Effector CD8-positive, alpha-beta T cell (primary cell): ENCODE results near the gene ASAP3.
A peak's percentile ranks its signal among the peaks of the same experiment; 100 is the strongest.

ENCODE experiments used
- DNase-seq: peaks from one replicate; lab custom pipeline; 2025; lab: John Stamatoyannopoulos, UW

The ASAP3 gene

DNA sequence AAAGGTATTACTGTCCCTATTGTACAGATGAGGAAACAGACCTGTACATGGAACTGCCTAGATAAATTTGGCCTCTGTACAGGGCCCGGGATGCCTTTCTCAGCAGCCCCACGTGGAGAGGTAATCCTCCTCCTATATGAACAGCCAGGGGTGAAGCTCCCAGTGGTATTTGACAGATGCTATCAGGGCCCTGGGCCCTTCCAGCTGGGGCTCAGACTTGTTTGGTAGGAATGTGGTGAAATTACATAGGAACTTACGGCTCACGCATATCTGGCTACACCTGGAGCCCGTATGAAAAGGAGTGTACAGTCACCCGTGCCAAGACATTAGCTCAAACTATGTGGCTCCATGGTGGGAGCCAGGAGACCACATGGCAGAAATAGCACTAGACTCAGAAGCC lies 34.7 kb downstream of the ASAP3 start:
- no peak for DNase-seq

GRCh38 chr1:23448846-23449245 lies 35.1 kb downstream of the ASAP3 start:
- no peak for DNase-seq

GRCh38 chr1:23446661-23447310 lies 37.2 kb downstream of the ASAP3 start:
- DNase-seq = no peak

DNA sequence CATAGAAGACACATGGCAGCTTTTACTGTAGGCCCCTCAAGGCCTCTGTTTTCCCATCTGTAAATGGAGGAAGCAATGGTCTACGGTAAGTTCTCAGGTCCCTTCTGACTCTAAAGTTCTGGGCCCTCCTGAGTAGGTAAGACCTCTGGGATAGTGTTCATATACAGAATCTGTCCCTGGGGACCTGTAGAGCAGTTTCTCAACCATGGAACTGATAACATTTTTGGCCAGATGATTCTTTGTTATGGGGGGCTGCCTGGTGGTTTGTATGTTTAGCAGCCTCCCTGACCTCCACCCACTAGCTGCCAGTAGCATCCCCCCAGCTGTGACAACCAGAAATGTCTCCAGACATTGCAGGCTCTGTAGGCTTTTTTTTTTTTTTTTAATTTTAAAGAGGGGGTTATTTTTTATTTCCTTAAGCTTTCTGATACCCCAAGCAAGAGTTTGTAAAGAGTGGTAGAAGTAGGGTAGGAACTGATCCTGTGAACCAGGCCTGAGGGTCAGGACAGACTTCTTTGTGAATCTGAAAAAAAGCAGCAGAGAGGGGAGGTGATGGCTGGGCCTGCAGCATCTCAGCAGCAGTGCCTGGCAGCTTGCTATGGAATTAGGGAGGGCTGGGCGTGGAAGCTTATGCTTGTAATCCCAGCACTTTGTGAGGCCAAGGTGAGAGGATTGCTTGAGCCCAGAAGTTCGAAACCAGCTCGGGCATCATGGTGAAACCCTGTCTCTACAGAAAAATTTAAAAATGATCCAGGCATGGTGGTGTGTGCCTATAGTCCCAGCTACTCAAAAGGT lies 39.2 kb downstream of the ASAP3 start:
- no peak for DNase-seq

GRCh38 chr1:23444104-23444533 lies 39.9 kb downstream of the ASAP3 start:
- no peak for DNase-seq

DNA sequence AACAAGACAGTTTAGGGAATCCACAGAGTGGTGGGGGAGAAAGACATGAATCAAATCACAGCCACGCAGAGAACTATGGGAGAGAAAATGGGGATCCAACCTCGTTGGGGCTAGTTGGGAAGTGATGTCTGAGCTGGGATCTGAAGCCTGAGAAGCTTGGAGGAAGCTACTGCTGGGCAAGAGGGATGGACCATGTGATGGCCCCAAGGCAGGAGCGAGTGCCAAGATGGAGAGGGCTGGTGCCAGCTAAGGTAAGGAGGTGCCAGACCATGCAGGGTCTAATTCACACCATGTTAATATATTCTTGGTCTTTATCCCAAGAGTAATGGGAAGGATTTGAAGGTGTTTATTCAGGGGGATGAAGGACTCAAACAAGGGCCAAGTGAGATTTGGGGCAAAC lies 41.2 kb downstream of the ASAP3 start:
- DNase-seq = no peak

DNA sequence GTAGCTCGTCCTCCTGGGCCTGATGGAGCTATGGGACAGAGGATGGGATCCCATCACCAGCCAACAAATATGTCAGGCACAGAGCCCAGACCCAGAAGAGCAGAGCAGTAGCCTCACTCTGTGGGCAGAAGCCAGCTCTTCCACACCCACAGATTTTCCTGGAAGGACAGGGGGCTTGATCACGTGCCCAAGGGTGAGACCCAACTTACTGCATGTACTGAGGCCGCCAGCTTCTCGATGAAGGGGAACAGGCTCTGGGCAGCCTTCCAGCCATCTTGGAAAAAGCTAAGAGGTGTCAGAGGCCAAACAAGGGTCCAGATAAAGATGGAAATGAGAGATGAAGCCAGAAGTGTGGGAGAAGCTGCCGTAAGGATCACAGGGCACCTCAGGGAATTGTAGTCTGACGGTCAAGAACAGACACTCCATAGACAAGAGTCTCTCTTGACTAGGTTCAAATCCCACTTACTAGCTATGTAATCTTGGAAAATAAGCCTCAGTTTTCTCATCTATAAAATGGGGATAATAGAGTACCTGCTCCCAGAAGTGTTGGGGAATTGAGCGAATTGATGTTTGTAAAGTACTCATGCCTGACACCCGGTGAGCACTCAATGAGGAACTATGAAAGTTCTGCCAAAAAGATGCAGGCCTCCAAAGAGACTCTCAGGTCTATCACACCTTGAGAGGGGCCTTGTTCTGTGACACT lies 42.4 kb downstream of the ASAP3 start:
- DNase-seq = no peak

GRCh38 chr1:23438545-23438944 lies 45.4 kb downstream of the ASAP3 start:
- DNase-seq = no peak

DNA sequence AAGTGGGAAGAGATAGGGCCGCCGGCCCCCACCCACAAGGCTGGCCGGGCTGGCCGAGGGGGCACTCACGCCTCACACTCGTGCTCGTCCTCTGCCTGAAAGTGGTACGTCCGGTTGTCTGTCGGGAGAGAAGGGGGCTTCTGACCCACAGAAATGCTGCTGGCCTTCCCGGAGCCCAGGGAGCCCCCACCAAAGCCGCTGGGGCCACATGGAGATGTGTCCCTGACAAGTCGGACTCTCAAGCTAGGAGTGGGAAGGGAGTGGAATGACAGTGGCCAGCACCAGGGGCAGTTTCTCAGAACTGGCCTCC lies 46.7 kb downstream of the ASAP3 start:
- DNase-seq = no peak

DNA sequence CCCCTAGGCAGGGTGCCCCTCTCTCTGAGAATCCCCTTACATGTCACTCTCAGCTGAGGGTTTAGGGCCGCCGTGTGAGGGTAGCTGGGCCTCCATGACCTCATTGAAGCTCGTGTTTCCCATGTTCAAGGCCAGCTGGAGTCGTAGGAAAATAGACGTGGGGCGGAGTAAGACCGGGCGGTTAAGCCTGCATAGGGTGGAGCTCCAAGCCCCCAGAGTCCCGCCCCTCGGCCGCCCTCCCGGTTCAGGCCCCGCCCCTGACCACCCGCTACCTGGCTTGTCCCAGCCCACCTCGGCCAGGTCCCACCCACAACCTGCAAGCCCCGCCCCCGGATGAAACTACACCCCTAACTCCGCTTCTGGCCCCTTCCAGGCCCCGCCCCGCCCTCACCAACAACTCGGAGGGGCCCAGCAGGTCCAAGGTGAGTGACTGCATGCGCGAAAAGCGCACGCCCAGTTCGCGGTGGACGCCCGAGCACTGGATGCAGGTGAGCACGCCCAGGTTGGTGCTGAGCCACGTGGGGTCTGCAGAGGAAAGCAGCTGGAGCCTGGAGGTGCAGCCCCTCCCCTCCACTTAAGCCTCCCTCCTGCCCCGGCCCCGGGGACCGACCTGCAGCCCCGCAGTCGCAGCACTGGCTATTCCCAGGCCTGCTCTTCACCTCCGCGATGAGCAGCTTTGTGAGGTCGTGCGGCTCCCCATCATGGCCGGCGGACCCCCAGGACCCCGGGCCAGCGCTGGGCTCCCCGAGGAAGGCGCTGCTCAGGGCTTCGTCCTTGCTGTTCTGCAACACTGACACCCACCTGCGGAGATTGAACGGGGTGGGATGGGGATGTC lies 47.2 kb downstream of the ASAP3 start:
- peak; percentile 58 for DNase-seq

DNA sequence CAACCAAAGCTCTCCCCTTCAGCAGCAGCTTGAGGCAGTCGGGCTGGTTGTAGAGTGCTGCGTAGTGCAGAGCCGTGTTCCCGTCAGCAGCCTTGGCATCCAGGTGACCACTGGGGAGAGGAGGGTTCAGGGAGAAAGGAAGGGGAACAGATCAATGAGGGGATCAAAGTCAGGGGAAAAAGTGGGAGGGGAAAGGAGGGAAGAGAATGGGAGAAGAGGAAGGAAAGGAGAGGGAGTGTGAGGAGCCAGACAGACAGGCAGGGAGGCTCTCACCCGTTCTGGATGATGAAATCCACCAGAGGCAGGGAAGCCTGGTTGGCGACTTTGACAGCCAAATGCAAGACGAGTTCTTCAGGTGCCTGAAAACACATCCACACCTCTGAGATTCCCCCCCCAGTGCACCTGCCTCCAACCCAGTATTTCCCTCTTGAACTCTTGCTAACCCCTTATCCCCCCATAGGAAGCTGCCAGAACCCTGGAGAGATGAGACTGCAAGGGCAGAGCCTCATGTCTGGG lies 49.7 kb downstream of the ASAP3 start:
- DNase-seq = no peak

- DNase-seq = no peak
Measured at GRCh38 chr1:23433122-23433521, 50.9 kb downstream of the ASAP3 start.

GRCh38 chr1:23431431-23431830 lies 52.5 kb downstream of the ASAP3 start:
- no peak for DNase-seq

GRCh38 chr1:23430803-23431202 lies 53.2 kb downstream of the ASAP3 start:
- DNase-seq = no peak

- DNase-seq = no peak
Measured at GRCh38 chr1:23428136-23428905, 55.7 kb downstream of the ASAP3 start.

- no peak for DNase-seq
Measured at GRCh38 chr1:23427550-23427949, 56.4 kb downstream of the ASAP3 start.

GRCh38 chr1:23426828-23427227 lies 57.2 kb downstream of the ASAP3 start:
- no peak for DNase-seq

- DNase-seq = no peak
Measured at GRCh38 chr1:23425193-23425494, 58.8 kb downstream of the ASAP3 start.

GRCh38 chr1:23424293-23425192 lies 59.4 kb downstream of the ASAP3 start, which contains the start of gene TCEA3:
TSS of gene TCEA3 (minus strand) at chr1:23424748. CDS start at chr1:23424633, 115 bp downstream.
- DNase-seq = peak; percentile 24
